Panc1 (cell line): ENCODE data around the gene ZNF236. TPM values are rescaled to one million over a fixed set of nuclear protein-coding genes. Genes with fewer than 3 reads are reported as not detected.

Experiments
- ATAC-seq: fragments of 200-7000 bp; cut with Tn5 transposase; 2 replicates; pipeline ENCODE4 v1.9.1; 2020; ENCODE audit warnings: mild to moderate bottlenecking, moderate library complexity
- BruUV-seq: library from RNA; stranded (reverse); fragments of 400-500 nt; replicated peaks from 2 replicates; lab custom pipeline; 2021; lab: Mats Ljungman, UMichigan
- CTCF ChIA-PET: fragments of 300-600 bp; sonication (Branson Sonifier 250); formaldehyde crosslinking; loops from one replicate; lab custom pipeline; 2022; ENCODE audit warnings: antibody characterized with exemption; lab: Charles Lee
- POLR2A ChIA-PET: fragments of 300-600 bp; sonication (Branson Sonifier 250); formaldehyde crosslinking; loops from one replicate; lab custom pipeline; 2022; ENCODE audit warnings: antibody characterized with exemption; lab: Charles Lee
- DNase-seq: peaks from one replicate; pipeline ENCODE4 v3.0.0-alpha.2; 2010; ENCODE audit warnings: low read depth, low spot score
- H3K27ac ChIP-seq: 2 replicates; pipeline ENCODE4 v1.5.1; 2011; ENCODE audit warnings: mild to moderate bottlenecking, low read length, inconsistent platforms
- H3K27me3 ChIP-seq: fragments of 200-500 bp; sonication (Bioruptor generic); 2 replicates; pipeline ENCODE4 v1.6.0; 2014; ENCODE audit warnings: low read length, inconsistent platforms; ENCODE audit not compliant: control insufficient read depth, insufficient read depth
- H3K36me3 ChIP-seq: fragments of 200-500 bp; sonication (Bioruptor generic); 2 replicates; pipeline ENCODE4 v1.5.1; 2014; ENCODE audit warnings: inconsistent platforms, mild to moderate bottlenecking, low read length, moderate library complexity; ENCODE audit not compliant: control insufficient read depth, insufficient read depth
- H3K4me1 ChIP-seq: 2 replicates; pipeline ENCODE4 v1.5.1; 2011; ENCODE audit warnings: inconsistent platforms, mild to moderate bottlenecking, low read length, moderate library complexity; ENCODE audit not compliant: control insufficient read depth, insufficient read depth
- H3K4me3 ChIP-seq, 2 experiments: 2 replicates each; pipeline ENCODE4 v1.5.1; 2011 to 2012; ENCODE audit warnings: low read depth in 2 of 2, low read length in 2 of 2, mild to moderate bottlenecking in 2 of 2, inconsistent platforms in 1 of 2, moderate library complexity in 1 of 2
- H3K9me3 ChIP-seq: fragments of 200-500 bp; sonication (Bioruptor generic); 2 replicates; pipeline ENCODE4 v1.5.1; 2014; ENCODE audit warnings: low read depth, mild to moderate bottlenecking, inconsistent platforms, low read length, moderate library complexity; ENCODE audit not compliant: control insufficient read depth, insufficient read depth
- POLR2AphosphoS5 ChIP-seq: IDR thresholded peaks from 2 replicates; pipeline ENCODE4 v1.6.1; 2012; ENCODE audit warnings: mild to moderate bottlenecking, low read depth, low read length, moderate library complexity
- SIN3A ChIP-seq: IDR thresholded peaks from 2 replicates; pipeline ENCODE4 v1.6.1; 2012; ENCODE audit warnings: low read depth, mild to moderate bottlenecking, low read length, moderate library complexity, borderline replicate concordance; ENCODE audit not compliant: insufficient read depth
- TCF7L2 ChIP-seq: IDR thresholded peaks from 2 replicates; pipeline ENCODE4 v1.6.1; 2011; ENCODE audit warnings: mild to moderate bottlenecking, low read depth, low read length, inconsistent platforms
- in situ Hi-C: cut with HindIII; loops from 2 replicates; pipeline ENCODE4 v1.10.0; 2016; ENCODE audit warnings: low sequenced_read_pairs, low pct_unique_long_range_greater_than_20kb
- intact Hi-C: fragments of 100-400 bp; cut with micrococcal nuclease; formaldehyde crosslinking; loops from one replicate; pipeline ENCODE4 v1.10.0; 2022; ENCODE audit not compliant: unreplicated experiment
- total RNA-seq: library from RNA; stranded (reverse); gene quantifications from one replicate; pipeline ENCODE4 v1.2.1, GENCODE V29; 2021; ENCODE audit not compliant: unreplicated experiment
- TF ChIP-seq, protein P1 (sequence below), 2 experiments: IDR thresholded peaks; 2 replicates each; pipeline ENCODE4 v1.6.1; 2011 to 2012; ENCODE audit warnings: low read depth in 2 of 2, control low read depth in 1 of 2, low read length in 1 of 2, mild to moderate bottlenecking in 1 of 2, moderate library complexity in 1 of 2; ENCODE audit not compliant: insufficient read depth in 1 of 2
- TF ChIP-seq, protein P2 (sequence below): fragments of 450-650 bp; IDR thresholded peaks from 2 replicates; pipeline ENCODE4 v1.5.1; 2017; ENCODE audit warnings: mild to moderate bottlenecking

ZNF236 gene
- total RNA-seq, 1 experiment from 2014 or later, result 32.2 TPM

DNA sequence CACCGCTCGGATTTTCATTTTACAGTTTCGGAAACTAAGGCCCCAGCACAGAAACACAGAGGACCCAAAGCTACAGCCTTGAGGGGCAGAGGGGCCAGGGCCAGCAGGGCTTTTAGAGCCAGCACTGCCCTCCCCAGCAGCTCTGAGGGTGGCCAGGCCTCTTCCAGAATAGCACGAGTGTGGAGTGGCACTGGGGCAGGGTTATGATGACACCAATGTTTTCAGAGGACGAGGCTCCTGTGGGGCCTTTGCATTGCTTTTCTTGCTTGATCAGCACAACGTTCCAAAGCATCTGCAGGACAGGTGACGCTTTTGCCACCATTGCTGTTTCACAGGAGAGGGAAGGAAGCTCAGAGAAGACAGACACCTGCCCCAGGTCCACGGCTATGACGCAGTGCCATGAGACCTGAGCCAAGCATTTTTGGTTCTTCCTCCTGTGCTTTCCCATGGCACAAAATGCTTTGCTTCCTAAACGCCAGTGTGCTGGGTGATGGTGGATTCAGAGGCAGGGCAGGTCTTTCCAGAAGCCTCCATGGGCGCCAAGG, 183.4 kb downstream of the ZNF236 start:
- no TSS peak for BruUV-seq
- in situ Hi-C loops (no loop called here), intact Hi-C loops (no loop called here)
- H3K4me3 ChIP-seq, result no peak overlapping the region
- no peaks in the 10 kb centered on the region for H3K9me3 ChIP-seq
- DNase-seq (no peak), ATAC-seq (no peak)
- no peaks in the 10 kb centered on the region for H3K36me3 ChIP-seq
- peaks cover 3% of the 10 kb centered on the region; the same call in 1 of the 2 replicates for H3K4me1 ChIP-seq
- ChIA-PET POLR2A (no interaction called here), CTCF (interaction anchor here (1.1 kb wide), 1 partner anchor 20 kb away, joined by 3 read pairs; no protein-coding TSS in a partner anchor)
- no peaks in the 10 kb centered on the region for H3K27me3 ChIP-seq
- TF ChIP-seq TCF7L2 (no peak), SIN3A (no peak), POLR2AphosphoS5 (no peak)
- TF ChIP-seq, protein P1, sequence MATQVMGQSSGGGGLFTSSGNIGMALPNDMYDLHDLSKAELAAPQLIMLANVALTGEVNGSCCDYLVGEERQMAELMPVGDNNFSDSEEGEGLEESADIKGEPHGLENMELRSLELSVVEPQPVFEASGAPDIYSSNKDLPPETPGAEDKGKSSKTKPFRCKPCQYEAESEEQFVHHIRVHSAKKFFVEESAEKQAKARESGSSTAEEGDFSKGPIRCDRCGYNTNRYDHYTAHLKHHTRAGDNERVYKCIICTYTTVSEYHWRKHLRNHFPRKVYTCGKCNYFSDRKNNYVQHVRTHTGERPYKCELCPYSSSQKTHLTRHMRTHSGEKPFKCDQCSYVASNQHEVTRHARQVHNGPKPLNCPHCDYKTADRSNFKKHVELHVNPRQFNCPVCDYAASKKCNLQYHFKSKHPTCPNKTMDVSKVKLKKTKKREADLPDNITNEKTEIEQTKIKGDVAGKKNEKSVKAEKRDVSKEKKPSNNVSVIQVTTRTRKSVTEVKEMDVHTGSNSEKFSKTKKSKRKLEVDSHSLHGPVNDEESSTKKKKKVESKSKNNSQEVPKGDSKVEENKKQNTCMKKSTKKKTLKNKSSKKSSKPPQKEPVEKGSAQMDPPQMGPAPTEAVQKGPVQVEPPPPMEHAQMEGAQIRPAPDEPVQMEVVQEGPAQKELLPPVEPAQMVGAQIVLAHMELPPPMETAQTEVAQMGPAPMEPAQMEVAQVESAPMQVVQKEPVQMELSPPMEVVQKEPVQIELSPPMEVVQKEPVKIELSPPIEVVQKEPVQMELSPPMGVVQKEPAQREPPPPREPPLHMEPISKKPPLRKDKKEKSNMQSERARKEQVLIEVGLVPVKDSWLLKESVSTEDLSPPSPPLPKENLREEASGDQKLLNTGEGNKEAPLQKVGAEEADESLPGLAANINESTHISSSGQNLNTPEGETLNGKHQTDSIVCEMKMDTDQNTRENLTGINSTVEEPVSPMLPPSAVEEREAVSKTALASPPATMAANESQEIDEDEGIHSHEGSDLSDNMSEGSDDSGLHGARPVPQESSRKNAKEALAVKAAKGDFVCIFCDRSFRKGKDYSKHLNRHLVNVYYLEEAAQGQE (IDR thresholded peaks at IDR 0.05; ENCODE audit: insufficient read depth in 1 of 2, low read depth in 2 of 2, low read length in 1 of 2), result no peak
- TF ChIP-seq, protein P2, sequence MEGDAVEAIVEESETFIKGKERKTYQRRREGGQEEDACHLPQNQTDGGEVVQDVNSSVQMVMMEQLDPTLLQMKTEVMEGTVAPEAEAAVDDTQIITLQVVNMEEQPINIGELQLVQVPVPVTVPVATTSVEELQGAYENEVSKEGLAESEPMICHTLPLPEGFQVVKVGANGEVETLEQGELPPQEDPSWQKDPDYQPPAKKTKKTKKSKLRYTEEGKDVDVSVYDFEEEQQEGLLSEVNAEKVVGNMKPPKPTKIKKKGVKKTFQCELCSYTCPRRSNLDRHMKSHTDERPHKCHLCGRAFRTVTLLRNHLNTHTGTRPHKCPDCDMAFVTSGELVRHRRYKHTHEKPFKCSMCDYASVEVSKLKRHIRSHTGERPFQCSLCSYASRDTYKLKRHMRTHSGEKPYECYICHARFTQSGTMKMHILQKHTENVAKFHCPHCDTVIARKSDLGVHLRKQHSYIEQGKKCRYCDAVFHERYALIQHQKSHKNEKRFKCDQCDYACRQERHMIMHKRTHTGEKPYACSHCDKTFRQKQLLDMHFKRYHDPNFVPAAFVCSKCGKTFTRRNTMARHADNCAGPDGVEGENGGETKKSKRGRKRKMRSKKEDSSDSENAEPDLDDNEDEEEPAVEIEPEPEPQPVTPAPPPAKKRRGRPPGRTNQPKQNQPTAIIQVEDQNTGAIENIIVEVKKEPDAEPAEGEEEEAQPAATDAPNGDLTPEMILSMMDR, result no peak
- no peak overlapping the region for H3K27ac ChIP-seq

DNA sequence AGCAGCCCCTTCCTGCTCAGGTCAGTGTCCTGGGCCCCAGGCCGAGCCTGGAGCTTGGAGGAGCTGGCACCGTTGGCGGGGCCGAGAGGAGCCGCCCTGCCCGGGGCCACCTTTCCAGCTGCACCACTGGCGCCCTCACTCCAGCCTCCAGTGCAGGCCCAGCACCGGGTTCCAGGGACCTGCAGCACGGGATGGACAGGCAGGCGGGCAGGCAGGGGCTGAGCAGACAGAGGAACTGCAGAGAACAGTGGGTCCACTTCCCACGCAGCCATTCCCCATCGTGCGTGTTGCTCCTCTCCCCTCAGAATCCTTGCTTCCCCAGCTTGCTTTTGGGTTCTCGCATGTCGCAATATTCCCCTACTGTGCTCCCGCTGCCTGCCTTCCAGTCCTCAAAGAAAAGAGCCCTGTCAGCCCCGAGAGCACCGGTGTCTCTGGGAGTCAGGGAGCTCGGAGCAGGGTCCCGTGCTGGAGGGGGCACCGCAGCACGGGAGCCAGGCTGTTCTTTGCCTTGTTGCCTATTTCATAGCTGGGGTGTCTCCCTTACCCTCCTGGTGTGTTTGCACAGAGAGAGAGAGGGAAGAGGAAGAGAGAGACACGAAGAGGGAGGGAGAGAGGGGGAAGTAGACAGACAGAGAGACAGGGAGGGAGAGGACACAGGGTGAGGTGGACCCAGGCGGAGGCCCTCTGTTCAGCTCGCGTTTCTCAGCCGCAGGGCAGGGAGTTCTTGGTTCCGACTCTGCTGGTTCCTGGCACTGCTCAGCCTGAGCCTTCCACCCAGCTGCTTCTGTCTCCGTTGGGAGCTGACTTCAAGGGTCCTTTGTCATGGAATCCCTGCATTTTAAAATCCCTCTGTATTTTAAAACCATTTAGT, 184.2 kb downstream of the ZNF236 start:
- ChIA-PET CTCF (no interaction called here), POLR2A (interaction anchor here (0.6 kb wide), 1 partner anchor 502 kb away, joined by 6 read pairs; no protein-coding TSS in a partner anchor)
- no peak for DNase-seq
- TF ChIP-seq, protein P1 (IDR thresholded peaks at IDR 0.05; ENCODE audit: insufficient read depth in 1 of 2, low read depth in 2 of 2, low read length in 1 of 2), result no peak
- TF ChIP-seq TCF7L2 (no peak), SIN3A (no peak), POLR2AphosphoS5 (no peak)
- TF ChIP-seq, protein P2, result no peak
- Histone ChIP-seq H3K4me3 (no peak overlapping the region), H3K4me1 (no peaks in the 10 kb centered on the region; the same call in 1 of the 2 replicates), H3K36me3 (no peaks in the 10 kb centered on the region), H3K27me3 (no peaks in the 10 kb centered on the region), H3K9me3 (no peaks in the 10 kb centered on the region), H3K27ac (no peak overlapping the region)
- no peak for ATAC-seq
- intact Hi-C loops (no loop called here), in situ Hi-C loops (no loop called here)
- BruUV-seq, result no TSS peak
